Keratinocyte (primary cell): Measurements from ENCODE around the gene GABARAPL1. TPM values are rescaled to one million over a fixed set of nuclear protein-coding genes. Genes with fewer than 3 reads are reported as not detected.

Source experiments
- DNase-seq: peaks from one replicate; pipeline ENCODE4 v3.0.0-alpha.2; 2011; ENCODE audit warnings: low read depth, missing footprints, low spot score
- FAIRE-seq: peaks from 2 replicates; lab custom pipeline; 2011; peaks lifted over from hg19 to GRCh38; lab: Jason Lieb, UNC
- H2AFZ ChIP-seq: 2 replicates; pipeline ENCODE4 v1.6.0; 2012; ENCODE audit warnings: low read length, control low read depth, inconsistent platforms; ENCODE audit not compliant: control insufficient read depth
- H3K27ac ChIP-seq: 2 replicates; pipeline ENCODE4 v1.5.1; 2011; ENCODE audit warnings: low read length; ENCODE audit not compliant: control insufficient read depth, insufficient read depth
- H3K27me3 ChIP-seq: 3 replicates; pipeline ENCODE4 v1.6.0; 2011; ENCODE audit warnings: low read length; ENCODE audit not compliant: control insufficient read depth, insufficient read depth; ENCODE audit errors: extremely low read depth
- H3K36me3 ChIP-seq, 2 experiments: 2 replicates in 1 of 2; 3 replicates in 1 of 2; pipeline ENCODE4 v1.5.1; 2011; ENCODE audit warnings: low read length in 2 of 2, mild to moderate bottlenecking in 1 of 2; ENCODE audit not compliant: control insufficient read depth in 2 of 2, insufficient read depth in 2 of 2; ENCODE audit errors: extremely low read depth in 1 of 2
- H3K4me1 ChIP-seq: 3 replicates; pipeline ENCODE4 v1.5.1; 2011; ENCODE audit warnings: low read length; ENCODE audit not compliant: control insufficient read depth, insufficient read depth; ENCODE audit errors: extremely low read depth
- H3K4me2 ChIP-seq: 3 replicates; pipeline ENCODE4 v1.6.0; 2011; ENCODE audit warnings: low read depth, low read length; ENCODE audit not compliant: control insufficient read depth, insufficient read depth; ENCODE audit errors: extremely low read depth
- H3K4me3 ChIP-seq, 3 experiments: fragments of 200-600 bp in 1 of 3; sonication (generic) in 1 of 3; 2 replicates in 2 of 3; 3 replicates in 1 of 3; pipeline ENCODE4 v1.5.1; 2011 to 2016; ENCODE audit warnings: low read length in 3 of 3, mild to moderate bottlenecking in 3 of 3, control low read depth in 2 of 3, inconsistent platforms in 1 of 3, low read depth in 1 of 3, mixed read lengths in 1 of 3, mixed run types in 1 of 3, moderate library complexity in 1 of 3; ENCODE audit not compliant: control insufficient read depth in 2 of 3, insufficient read depth in 2 of 3; ENCODE audit errors: extremely low read depth in 1 of 3
- H3K79me2 ChIP-seq: 2 replicates; pipeline ENCODE4 v1.6.0; 2012; ENCODE audit warnings: low read length; ENCODE audit not compliant: control insufficient read depth, insufficient read depth
- H3K9ac ChIP-seq: 3 replicates; pipeline ENCODE4 v1.6.0; 2011; ENCODE audit warnings: low read length; ENCODE audit not compliant: control insufficient read depth, insufficient read depth; ENCODE audit errors: extremely low read depth
- H3K9me1 ChIP-seq: 3 replicates; pipeline ENCODE4 v1.6.0; 2011; ENCODE audit warnings: low read length; ENCODE audit not compliant: control insufficient read depth, insufficient read depth; ENCODE audit errors: extremely low read depth
- H3K9me3 ChIP-seq: 2 replicates; pipeline ENCODE4 v1.5.1; 2012; ENCODE audit warnings: low read depth, low read length; ENCODE audit not compliant: control insufficient read depth
- H4K20me1 ChIP-seq: 3 replicates; pipeline ENCODE4 v1.6.0; 2011; ENCODE audit warnings: low read length; ENCODE audit not compliant: control insufficient read depth, insufficient read depth; ENCODE audit errors: extremely low read depth
- CTCF ChIP-seq, 3 experiments: IDR thresholded peaks in 1 of 3; conservative IDR thresholded peaks in 1 of 3; optimal IDR thresholded peaks in 1 of 3; 2 replicates in 2 of 3; 3 replicates in 1 of 3; pipeline versions ENCODE3 to v1.5.1; 2011; ENCODE audit warnings: low read length in 3 of 3, mild to moderate bottlenecking in 3 of 3, moderate library complexity in 2 of 3, control low read depth in 1 of 3, inconsistent platforms in 1 of 3; ENCODE audit not compliant: insufficient read depth in 2 of 3; ENCODE audit errors: extremely low read depth in 1 of 3
- EZH2 ChIP-seq: IDR thresholded peaks from one replicate; pipeline ENCODE4 v1.6.1; 2012; ENCODE audit warnings: inconsistent platforms, mild to moderate bottlenecking, low read length, moderate library complexity
- dilution Hi-C: fragments of 300-500 bp; cut with MboI; formaldehyde crosslinking; loops from one replicate; pipeline ENCODE4 v1.7.0; 2020; ENCODE audit warnings: low sequenced_read_pairs; ENCODE audit not compliant: extremely low pct_ligation_motif_present
- polyA plus RNA-seq, 5 experiments: library from polyadenylated mRNA; depleted of rRNA in 3 of 5; stranded (reverse) in 3 of 5; stranded (forward) in 1 of 5; unstranded in 1 of 5; fragments of >200 nt; gene quantifications; 1 replicate in 1 of 5; 2 replicates in 3 of 5; 3 replicates in 1 of 5; pipeline versions ENCODE4 v1.2.1 to v1.2.3, GENCODE V29; 2011 to 2012; ENCODE audit warnings: missing spikeins in 2 of 5, low read depth in 1 of 5, low replicate concordance in 1 of 5

The GABARAPL1 gene
- polyA plus RNA-seq, 1 donor (not counting 4 experiments of a cell fraction or from before 2014, with no cell fraction given): 24.3 TPM

DNA sequence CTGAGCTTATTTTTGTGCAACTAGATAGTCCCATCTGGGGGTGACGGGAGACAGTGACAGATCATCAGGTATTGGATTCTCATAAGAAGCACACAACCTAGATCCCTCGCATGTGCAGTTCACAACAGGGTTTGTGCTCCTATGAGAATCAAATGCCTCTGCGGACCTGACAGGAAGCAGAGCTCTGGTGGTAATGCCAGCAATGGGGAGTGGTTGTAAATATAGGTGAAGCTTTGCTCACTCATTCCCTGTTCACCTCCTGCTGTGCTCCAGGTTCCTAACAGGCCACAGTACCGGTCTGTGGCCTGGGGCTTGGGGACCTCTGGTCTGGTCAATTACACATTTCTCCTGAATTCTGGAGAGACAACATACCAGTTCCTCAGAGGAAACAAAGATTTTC, 39.0 kb downstream of the GABARAPL1 start:
- Histone ChIP-seq H3K9me1 (no peaks in the 10 kb centered on the region), H4K20me1 (no peaks in the 10 kb centered on the region), H3K4me3 (no peak overlapping the region), H3K36me3 (no peaks in the 10 kb centered on the region), H3K27ac (no peak overlapping the region), H3K9ac (no peak overlapping the region), H2AFZ (no peak overlapping the region), H3K27me3 (no peaks in the 10 kb centered on the region), H3K4me1 (no peaks in the 10 kb centered on the region), H3K79me2 (no peaks in the 10 kb centered on the region), H3K4me2 (no peak overlapping the region), H3K9me3 (no peaks in the 10 kb centered on the region)
- no peak for FAIRE-seq
- dilution Hi-C loops: no loop called here
- no peak for DNase-seq
- TF ChIP-seq EZH2 (no peak), CTCF (optimal IDR thresholded peaks at IDR 0.05 in 1 of 3, IDR thresholded peaks at IDR 0.05 in 1 of 3, conservative IDR thresholded peaks at IDR 0.05 in 1 of 3; ENCODE audit: extremely low read depth in 1 of 3, insufficient read depth in 2 of 3, low read length in 3 of 3) (no peak)

- DNase-seq (no peak), FAIRE-seq (no peak)
- Histone ChIP-seq H3K27me3 (no peaks in the 10 kb centered on the region), H3K4me1 (no peaks in the 10 kb centered on the region), H3K79me2 (no peaks in the 10 kb centered on the region), H3K36me3 (no peaks in the 10 kb centered on the region), H3K4me3 (no peak overlapping the region), H4K20me1 (no peaks in the 10 kb centered on the region), H3K27ac (no peak overlapping the region), H3K9ac (no peak overlapping the region), H3K9me1 (no peaks in the 10 kb centered on the region), H3K4me2 (no peak overlapping the region), H3K9me3 (no peaks in the 10 kb centered on the region), H2AFZ (no peak overlapping the region)
- dilution Hi-C loops: no loop called here
- TF ChIP-seq CTCF (optimal IDR thresholded peaks at IDR 0.05 in 1 of 3, IDR thresholded peaks at IDR 0.05 in 1 of 3, conservative IDR thresholded peaks at IDR 0.05 in 1 of 3; ENCODE audit: extremely low read depth in 1 of 3, insufficient read depth in 2 of 3, low read length in 3 of 3) (no peak), EZH2 (no peak)
Measured at GRCh38 chr12:10252201-10252600, 39.5 kb downstream of the GABARAPL1 start.
